GM12878 (cell line): ENCODE data around the gene IPMK. TPM values are rescaled to one million over a fixed set of nuclear protein-coding genes. Genes with fewer than 3 reads are reported as not detected.

Experiments used
- ATAC-seq: fragments of 200-7000 bp; cut with Tn5 transposase; 3 replicates; pipeline ENCODE4 v1.9.1; 2020; ENCODE audit warnings: mild to moderate bottlenecking, moderate library complexity
- BruUV-seq: library from RNA; stranded (reverse); fragments of 400-500 nt; replicated peaks from 2 replicates; lab custom pipeline; 2021; lab: Mats Ljungman, UMichigan
- CTCF ChIA-PET: fragments of 300-600 bp; sonication (Branson Sonifier 250); formaldehyde crosslinking; extraction: SDS; loops from one replicate; lab custom pipeline; 2021; ENCODE audit warnings: inconsistent platforms; lab: Yijun Ruan, JAX
- POLR2A ChIA-PET: fragments of 350-600 bp; formaldehyde crosslinking; extraction: SDS; loops from one replicate; lab custom pipeline; 2021; ENCODE audit warnings: inconsistent platforms; lab: Charles Lee
- RAD21 ChIA-PET: fragments of 300-600 bp; sonication (Branson Sonifier 250); formaldehyde crosslinking; loops from one replicate; lab custom pipeline; 2023; ENCODE audit warnings: antibody characterized with exemption; ENCODE audit not compliant: unreplicated experiment; lab: Charles Lee
- SMC1A ChIA-PET: fragments of 300-600 bp; sonication (Branson Sonifier 250); formaldehyde crosslinking; loops from one replicate; lab custom pipeline; 2023; ENCODE audit not compliant: unreplicated experiment, uncharacterized antibody; lab: Charles Lee
- DNase-seq: peaks from one replicate; pipeline ENCODE4 v3.0.0-alpha.2; 2011; ENCODE audit warnings: low read depth, low spot score
- FAIRE-seq: peaks from 3 replicates; lab custom pipeline; 2011; peaks lifted over from hg19 to GRCh38; lab: Jason Lieb, UNC
- H2AFZ ChIP-seq: 2 replicates; pipeline ENCODE4 v1.6.0; 2011; ENCODE audit warnings: low read depth, low read length, control low read depth; ENCODE audit not compliant: control insufficient read depth
- H3K27ac ChIP-seq: 2 replicates; pipeline ENCODE4 v1.5.1; 2011; ENCODE audit warnings: control low read depth; ENCODE audit not compliant: control insufficient read depth, insufficient read depth
- H3K27me3 ChIP-seq, 2 experiments: replicated peaks in 1 of 2; 2 replicates each; pipeline versions ENCODE4 v1.6.0 to v1.6.1; 2011; ENCODE audit warnings: low read length in 1 of 2; ENCODE audit not compliant: control insufficient read depth in 2 of 2, insufficient read depth in 2 of 2
- H3K36me3 ChIP-seq, 2 experiments: 2 replicates each; pipeline ENCODE4 v1.5.1; 2011; ENCODE audit warnings: low read length in 1 of 2; ENCODE audit not compliant: control insufficient read depth in 2 of 2, insufficient read depth in 2 of 2
- H3K4me1 ChIP-seq: 2 replicates; pipeline ENCODE4 v1.6.1; 2011; ENCODE audit warnings: mild to moderate bottlenecking, low read length, moderate library complexity, mixed read lengths; ENCODE audit not compliant: control insufficient read depth, insufficient read depth
- H3K4me2 ChIP-seq: 2 replicates; pipeline ENCODE4 v1.6.0; 2011; ENCODE audit warnings: control low read depth; ENCODE audit not compliant: control insufficient read depth, insufficient read depth
- H3K4me3 ChIP-seq: fragments of 200-600 bp; sonication (generic); 2 replicates; pipeline ENCODE4 v1.5.1; 2016
- H3K79me2 ChIP-seq: 2 replicates; pipeline ENCODE4 v1.6.0; 2011; ENCODE audit warnings: low read length; ENCODE audit not compliant: control insufficient read depth, insufficient read depth
- H3K9ac ChIP-seq: 2 replicates; pipeline ENCODE4 v1.8.0; 2011; ENCODE audit warnings: low read length, control low read depth, mixed read lengths; ENCODE audit not compliant: control insufficient read depth, insufficient read depth
- H3K9me3 ChIP-seq: replicated peaks from 3 replicates; pipeline ENCODE4 v1.5.1; 2011; ENCODE audit warnings: mild to moderate bottlenecking, low read length; ENCODE audit not compliant: control insufficient read depth, insufficient read depth
- H4K20me1 ChIP-seq: 2 replicates; pipeline ENCODE4 v1.6.0; 2011; ENCODE audit not compliant: control insufficient read depth, insufficient read depth
- BRCA1 ChIP-seq: IDR thresholded peaks from 2 replicates; pipeline ENCODE4 v1.6.1; 2011; ENCODE audit warnings: low read depth, low read length, improper control_type of control experiment
- CREB1 ChIP-seq: IDR thresholded peaks from 2 replicates; pipeline ENCODE4 v1.6.1; 2012; ENCODE audit warnings: low read depth, mild to moderate bottlenecking, inconsistent platforms
- JUND ChIP-seq: IDR thresholded peaks from 2 replicates; pipeline ENCODE4 v1.6.1; 2012; ENCODE audit warnings: low read depth, mild to moderate bottlenecking, low read length, improper control_type of control experiment, moderate library complexity
- MYC ChIP-seq: IDR thresholded peaks from 2 replicates; pipeline ENCODE4 v1.6.1; 2011; ENCODE audit warnings: mild to moderate bottlenecking, low read length, moderate library complexity, inconsistent platforms; ENCODE audit not compliant: insufficient read depth, insufficient replicate concordance, insufficient read length, severe bottlenecking
- NFXL1 ChIP-seq: fragments of 450-650 bp; IDR thresholded peaks from 2 replicates; pipeline ENCODE4 v1.6.1; 2017; ENCODE audit warnings: antibody characterized with exemption, mild to moderate bottlenecking, borderline replicate concordance
- POLR2A ChIP-seq: IDR thresholded peaks from 2 replicates; pipeline ENCODE4 v1.6.1; 2011; ENCODE audit warnings: low read depth, mild to moderate bottlenecking, low read length
- POU2F2 ChIP-seq: IDR thresholded peaks from 3 replicates; pipeline ENCODE4 v1.6.1; 2011; ENCODE audit warnings: low read depth, mild to moderate bottlenecking, low read length, borderline replicate concordance
- RCOR1 ChIP-seq: conservative IDR thresholded peaks from 2 replicates; pipeline ENCODE4 v1.6.1; 2012; ENCODE audit warnings: low read depth, low read length, improper control_type of control experiment
- SMC3 ChIP-seq: IDR thresholded peaks from 2 replicates; pipeline ENCODE4 v1.6.1; 2011; ENCODE audit warnings: low read length, improper control_type of control experiment, borderline replicate concordance
- TARDBP ChIP-seq: IDR thresholded peaks from 2 replicates; pipeline ENCODE4 v1.6.1; 2016; ENCODE audit warnings: borderline replicate concordance
- ZNF622 ChIP-seq: fragments of 450-650 bp; IDR thresholded peaks from 2 replicates; pipeline ENCODE4 v1.6.1; 2017; ENCODE audit warnings: mild to moderate bottlenecking, inconsistent platforms
- WGBS: methylation state at CpG from one replicate; pipeline ENCODE4 v1.1.6; 2016; ENCODE audit warnings: low lambda C conversion rate; ENCODE audit not compliant: insufficient replicate concordance, insufficient coverage; ENCODE audit errors: missing lambda C conversion rate; 5-methylcytosine and 5-hydroxymethylcytosine counted together
- in situ Hi-C: fragments of 300-500 bp; cut with MboI; formaldehyde crosslinking; loops from 9 replicates; pipeline ENCODE4 v1.14.3; 2018; ENCODE audit warnings: mixed read lengths
- intact Hi-C: fragments of 100-400 bp; cut with micrococcal nuclease; formaldehyde crosslinking; loops from one replicate; pipeline ENCODE4 v1.14.2; 2022; ENCODE audit not compliant: unreplicated experiment
- polyA plus RNA-seq, 11 experiments: library from polyadenylated mRNA; depleted of rRNA in 4 of 11; unstranded in 6 of 11; stranded (reverse) in 5 of 11; fragments of >200 nt; fragmentation: Nextera tagmentation in 4 of 11; fragmentation: Illumina TruSeq in 1 of 11; extraction: Ambion mirVana in 4 of 11; extraction: Trizol in 1 of 11; gene quantifications; 1 replicate in 1 of 11; 2 replicates in 10 of 11; pipeline versions ENCODE4 v1.2.1 to v1.2.3, GENCODE V29; 2011 to 2016; ENCODE audit warnings: inconsistent platforms in 2 of 11, missing spikeins in 2 of 11, low read depth in 1 of 11
- total RNA-seq, 4 experiments: library from RNA; depleted of rRNA in 3 of 4; stranded (reverse); fragments of >200 nt in 3 of 4; fragmentation: Illumina TruSeq in 1 of 4; extraction: Trizol in 1 of 4; gene quantifications; 2 replicates each; pipeline versions ENCODE4 v1.2.1 to v1.2.3, GENCODE V29; 2013 to 2021
- TF ChIP-seq, protein P1 (sequence below): IDR thresholded peaks from 2 replicates; pipeline ENCODE4 v1.6.1; 2012; ENCODE audit warnings: mild to moderate bottlenecking, low read depth, low read length
- TF ChIP-seq, protein P2 (sequence below): fragments of 450-650 bp; IDR thresholded peaks from 2 replicates; pipeline ENCODE4 v1.6.1; 2017; ENCODE audit warnings: borderline replicate concordance
- TF ChIP-seq, protein P3 (sequence below): IDR thresholded peaks from 2 replicates; pipeline ENCODE4 v1.6.1; 2012; ENCODE audit warnings: improper control_type of control experiment, low read depth, low read length; ENCODE audit not compliant: insufficient replicate concordance

Gene IPMK
- total and polyA plus RNA-seq, 10 of the 15 experiments (the other 5 are each of a cell fraction or from before 2014, with no cell fraction given): 0.84 to 7.5 (median 3.6) TPM

DNA sequence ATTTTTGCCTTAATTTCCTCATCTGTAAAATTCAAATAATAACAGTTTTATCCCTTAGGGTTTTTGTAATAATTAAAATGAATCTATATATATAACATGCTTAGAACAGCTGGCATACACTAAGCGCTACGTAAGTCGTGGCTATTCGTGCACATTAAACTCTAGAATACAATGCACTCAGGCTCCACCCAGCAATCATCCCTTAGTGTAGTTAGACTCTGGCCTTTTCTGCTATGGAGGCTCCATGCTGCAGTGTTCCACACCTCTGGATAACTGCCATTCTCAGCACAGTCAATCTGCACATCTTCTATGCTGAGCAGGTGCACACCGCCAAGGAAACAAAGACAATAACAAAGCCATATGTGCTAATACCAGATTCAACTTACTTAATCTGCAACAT, 92.9 kb downstream of the IPMK start:
- no peak for FAIRE-seq
- TF ChIP-seq, protein P1, sequence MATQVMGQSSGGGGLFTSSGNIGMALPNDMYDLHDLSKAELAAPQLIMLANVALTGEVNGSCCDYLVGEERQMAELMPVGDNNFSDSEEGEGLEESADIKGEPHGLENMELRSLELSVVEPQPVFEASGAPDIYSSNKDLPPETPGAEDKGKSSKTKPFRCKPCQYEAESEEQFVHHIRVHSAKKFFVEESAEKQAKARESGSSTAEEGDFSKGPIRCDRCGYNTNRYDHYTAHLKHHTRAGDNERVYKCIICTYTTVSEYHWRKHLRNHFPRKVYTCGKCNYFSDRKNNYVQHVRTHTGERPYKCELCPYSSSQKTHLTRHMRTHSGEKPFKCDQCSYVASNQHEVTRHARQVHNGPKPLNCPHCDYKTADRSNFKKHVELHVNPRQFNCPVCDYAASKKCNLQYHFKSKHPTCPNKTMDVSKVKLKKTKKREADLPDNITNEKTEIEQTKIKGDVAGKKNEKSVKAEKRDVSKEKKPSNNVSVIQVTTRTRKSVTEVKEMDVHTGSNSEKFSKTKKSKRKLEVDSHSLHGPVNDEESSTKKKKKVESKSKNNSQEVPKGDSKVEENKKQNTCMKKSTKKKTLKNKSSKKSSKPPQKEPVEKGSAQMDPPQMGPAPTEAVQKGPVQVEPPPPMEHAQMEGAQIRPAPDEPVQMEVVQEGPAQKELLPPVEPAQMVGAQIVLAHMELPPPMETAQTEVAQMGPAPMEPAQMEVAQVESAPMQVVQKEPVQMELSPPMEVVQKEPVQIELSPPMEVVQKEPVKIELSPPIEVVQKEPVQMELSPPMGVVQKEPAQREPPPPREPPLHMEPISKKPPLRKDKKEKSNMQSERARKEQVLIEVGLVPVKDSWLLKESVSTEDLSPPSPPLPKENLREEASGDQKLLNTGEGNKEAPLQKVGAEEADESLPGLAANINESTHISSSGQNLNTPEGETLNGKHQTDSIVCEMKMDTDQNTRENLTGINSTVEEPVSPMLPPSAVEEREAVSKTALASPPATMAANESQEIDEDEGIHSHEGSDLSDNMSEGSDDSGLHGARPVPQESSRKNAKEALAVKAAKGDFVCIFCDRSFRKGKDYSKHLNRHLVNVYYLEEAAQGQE: no peak
- TF ChIP-seq TARDBP: no peak
- no peak for TF ChIP-seq POU2F2
- no peak for TF ChIP-seq SMC3
- no peak for TF ChIP-seq ZNF622
- TF ChIP-seq CREB1: no peak
- TF ChIP-seq, protein P2, sequence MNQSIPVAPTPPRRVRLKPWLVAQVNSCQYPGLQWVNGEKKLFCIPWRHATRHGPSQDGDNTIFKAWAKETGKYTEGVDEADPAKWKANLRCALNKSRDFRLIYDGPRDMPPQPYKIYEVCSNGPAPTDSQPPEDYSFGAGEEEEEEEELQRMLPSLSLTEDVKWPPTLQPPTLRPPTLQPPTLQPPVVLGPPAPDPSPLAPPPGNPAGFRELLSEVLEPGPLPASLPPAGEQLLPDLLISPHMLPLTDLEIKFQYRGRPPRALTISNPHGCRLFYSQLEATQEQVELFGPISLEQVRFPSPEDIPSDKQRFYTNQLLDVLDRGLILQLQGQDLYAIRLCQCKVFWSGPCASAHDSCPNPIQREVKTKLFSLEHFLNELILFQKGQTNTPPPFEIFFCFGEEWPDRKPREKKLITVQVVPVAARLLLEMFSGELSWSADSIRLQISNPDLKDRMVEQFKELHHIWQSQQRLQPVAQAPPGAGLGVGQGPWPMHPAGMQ: no peak
- TF ChIP-seq MYC: no peak
- no peak for TF ChIP-seq RCOR1
- TF ChIP-seq, protein P3, sequence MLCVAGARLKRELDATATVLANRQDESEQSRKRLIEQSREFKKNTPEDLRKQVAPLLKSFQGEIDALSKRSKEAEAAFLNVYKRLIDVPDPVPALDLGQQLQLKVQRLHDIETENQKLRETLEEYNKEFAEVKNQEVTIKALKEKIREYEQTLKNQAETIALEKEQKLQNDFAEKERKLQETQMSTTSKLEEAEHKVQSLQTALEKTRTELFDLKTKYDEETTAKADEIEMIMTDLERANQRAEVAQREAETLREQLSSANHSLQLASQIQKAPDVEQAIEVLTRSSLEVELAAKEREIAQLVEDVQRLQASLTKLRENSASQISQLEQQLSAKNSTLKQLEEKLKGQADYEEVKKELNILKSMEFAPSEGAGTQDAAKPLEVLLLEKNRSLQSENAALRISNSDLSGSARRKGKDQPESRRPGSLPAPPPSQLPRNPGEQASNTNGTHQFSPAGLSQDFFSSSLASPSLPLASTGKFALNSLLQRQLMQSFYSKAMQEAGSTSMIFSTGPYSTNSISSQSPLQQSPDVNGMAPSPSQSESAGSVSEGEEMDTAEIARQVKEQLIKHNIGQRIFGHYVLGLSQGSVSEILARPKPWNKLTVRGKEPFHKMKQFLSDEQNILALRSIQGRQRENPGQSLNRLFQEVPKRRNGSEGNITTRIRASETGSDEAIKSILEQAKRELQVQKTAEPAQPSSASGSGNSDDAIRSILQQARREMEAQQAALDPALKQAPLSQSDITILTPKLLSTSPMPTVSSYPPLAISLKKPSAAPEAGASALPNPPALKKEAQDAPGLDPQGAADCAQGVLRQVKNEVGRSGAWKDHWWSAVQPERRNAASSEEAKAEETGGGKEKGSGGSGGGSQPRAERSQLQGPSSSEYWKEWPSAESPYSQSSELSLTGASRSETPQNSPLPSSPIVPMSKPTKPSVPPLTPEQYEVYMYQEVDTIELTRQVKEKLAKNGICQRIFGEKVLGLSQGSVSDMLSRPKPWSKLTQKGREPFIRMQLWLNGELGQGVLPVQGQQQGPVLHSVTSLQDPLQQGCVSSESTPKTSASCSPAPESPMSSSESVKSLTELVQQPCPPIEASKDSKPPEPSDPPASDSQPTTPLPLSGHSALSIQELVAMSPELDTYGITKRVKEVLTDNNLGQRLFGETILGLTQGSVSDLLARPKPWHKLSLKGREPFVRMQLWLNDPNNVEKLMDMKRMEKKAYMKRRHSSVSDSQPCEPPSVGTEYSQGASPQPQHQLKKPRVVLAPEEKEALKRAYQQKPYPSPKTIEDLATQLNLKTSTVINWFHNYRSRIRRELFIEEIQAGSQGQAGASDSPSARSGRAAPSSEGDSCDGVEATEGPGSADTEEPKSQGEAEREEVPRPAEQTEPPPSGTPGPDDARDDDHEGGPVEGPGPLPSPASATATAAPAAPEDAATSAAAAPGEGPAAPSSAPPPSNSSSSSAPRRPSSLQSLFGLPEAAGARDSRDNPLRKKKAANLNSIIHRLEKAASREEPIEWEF: no peak
- no peak for TF ChIP-seq POLR2A
- TF ChIP-seq JUND: no peak
- TF ChIP-seq BRCA1: no peak
- TF ChIP-seq NFXL1: no peak

More for the DNA sequence above, 92.9 kb downstream of the IPMK start:
- H3K79me2 ChIP-seq: no peaks in the 10 kb centered on the region
- H4K20me1 ChIP-seq: no peaks in the 10 kb centered on the region
- H3K27ac ChIP-seq: no peak overlapping the region
- no peak overlapping the region for H3K4me2 ChIP-seq
- no peak overlapping the region for H2AFZ ChIP-seq
- H3K4me1 ChIP-seq: no peaks in the 10 kb centered on the region
- H3K9ac ChIP-seq: no peak overlapping the region
- BruUV-seq: no TSS peak
- H3K36me3 ChIP-seq: no peaks in the 10 kb centered on the region
- ATAC-seq (no peak), DNase-seq (no peak)
- POLR2A ChIA-PET: no interaction called here
- intact Hi-C loops: loop anchor here (5.0 kb wide), 1 partner anchor 212 kb away; the partner anchor contains the start of gene TFAM
- no peaks in the 10 kb centered on the region for H3K9me3 ChIP-seq
- H3K27me3 ChIP-seq: no peaks in the 10 kb centered on the region
- WGBS: 70% methylated on average over 5 of the region's 5 CpGs
- in situ Hi-C loops: loop anchor here (10.0 kb wide), 1 partner anchor 210 kb away; the partner anchor contains the start of gene TFAM
- RAD21 ChIA-PET: interaction anchor here (1.2 to 5.4 kb wide), 2 partner anchors 116 to 121 kb away, joined by 4 to 144 read pairs; no protein-coding TSS in a partner anchor
- no peak overlapping the region for H3K4me3 ChIP-seq
- CTCF ChIA-PET: interaction anchor here (10.7 kb wide), 1 partner anchor 119 kb away, joined by 385 read pairs; no protein-coding TSS in a partner anchor
- SMC1A ChIA-PET: interaction anchor here (7.4 kb wide), 1 partner anchor 117 kb away, joined by 203 read pairs; no protein-coding TSS in a partner anchor
